Right atrium auricular region (tissue), 2 donors: ENCODE results near the gene OR2T12. TPM values are rescaled to one million over a fixed set of nuclear protein-coding genes. Genes with fewer than 3 reads are reported as not detected.

ENCODE experiments used
- DNase-seq: peaks from one replicate; pipeline ENCODE4 v3.0.0-alpha.2; 2019; ENCODE audit warnings: low spot score
- H3K27ac ChIP-seq, 2 donors: fragments of 200-600 bp; sonication (generic); 1 replicate in 1 of 2; 2 replicates in 1 of 2; pipeline ENCODE4 v1.5.1; 2016 to 2019
- H3K27me3 ChIP-seq, 2 donors: fragments of 200-600 bp; sonication (generic); one replicate each; pipeline versions ENCODE4 v1.5.1 to v1.6.0; 2017 to 2019
- H3K36me3 ChIP-seq: fragments of 200-600 bp; sonication (generic); one replicate; pipeline ENCODE4 v1.5.1; 2016
- H3K4me1 ChIP-seq, 2 donors: fragments of 200-600 bp; sonication (generic); one replicate each; pipeline versions ENCODE4 v1.5.1 to v1.6.0; 2017 to 2019
- H3K4me3 ChIP-seq, 2 donors: fragments of 200-600 bp; sonication (generic); 1 replicate in 1 of 2; 2 replicates in 1 of 2; pipeline ENCODE4 v1.5.1; 2017 to 2019; ENCODE audit warnings: mild to moderate bottlenecking in 1 of 2, moderate library complexity in 1 of 2
- H3K9me3 ChIP-seq, 2 donors: fragments of 200-600 bp; sonication (generic); one replicate each; pipeline ENCODE4 v1.5.1; 2019
- total RNA-seq, 2 donors: library from RNA; depleted of rRNA; stranded (reverse); fragments of >200 nt; gene quantifications; one replicate each; pipeline ENCODE4 v1.1.0, GENCODE V29; 2016
- TF ChIP-seq, protein P1 (sequence below), 2 donors: fragments of 200-600 bp; sonication (generic); IDR thresholded peaks; one replicate each; pipeline ENCODE4 v1.5.1; 2019; ENCODE audit warnings: antibody characterized with exemption in 2 of 2

Gene OR2T12
- total RNA-seq, 2 donors from 2014 or later: not detected

DNA sequence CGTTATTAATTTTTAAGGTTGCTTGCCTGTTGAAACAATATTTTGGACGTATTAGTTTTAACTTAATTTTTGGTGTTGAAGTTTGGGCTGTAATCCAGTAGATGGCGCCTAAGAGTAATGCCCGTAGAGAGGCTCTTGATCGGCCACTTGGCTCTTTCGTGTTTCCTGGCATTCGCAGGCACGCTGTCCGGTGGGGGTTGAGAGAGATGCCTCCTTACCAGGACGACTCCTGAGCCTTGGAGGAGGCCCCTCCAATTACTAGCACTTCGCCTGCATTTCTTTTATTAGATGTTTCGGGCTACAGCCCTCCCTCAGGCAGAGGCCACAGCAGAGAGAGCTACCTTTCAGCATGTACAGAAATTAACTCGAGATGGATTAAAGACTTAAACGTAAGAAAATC lies 60.0 kb downstream of the OR2T12 start:
- no peaks in the 10 kb centered on the region for H3K36me3 ChIP-seq
- H3K9me3 ChIP-seq: no peaks in the 10 kb centered on the region
- no peak overlapping the region for H3K27ac ChIP-seq
- H3K4me1 ChIP-seq: no peaks in the 10 kb centered on the region
- TF ChIP-seq, protein P1, sequence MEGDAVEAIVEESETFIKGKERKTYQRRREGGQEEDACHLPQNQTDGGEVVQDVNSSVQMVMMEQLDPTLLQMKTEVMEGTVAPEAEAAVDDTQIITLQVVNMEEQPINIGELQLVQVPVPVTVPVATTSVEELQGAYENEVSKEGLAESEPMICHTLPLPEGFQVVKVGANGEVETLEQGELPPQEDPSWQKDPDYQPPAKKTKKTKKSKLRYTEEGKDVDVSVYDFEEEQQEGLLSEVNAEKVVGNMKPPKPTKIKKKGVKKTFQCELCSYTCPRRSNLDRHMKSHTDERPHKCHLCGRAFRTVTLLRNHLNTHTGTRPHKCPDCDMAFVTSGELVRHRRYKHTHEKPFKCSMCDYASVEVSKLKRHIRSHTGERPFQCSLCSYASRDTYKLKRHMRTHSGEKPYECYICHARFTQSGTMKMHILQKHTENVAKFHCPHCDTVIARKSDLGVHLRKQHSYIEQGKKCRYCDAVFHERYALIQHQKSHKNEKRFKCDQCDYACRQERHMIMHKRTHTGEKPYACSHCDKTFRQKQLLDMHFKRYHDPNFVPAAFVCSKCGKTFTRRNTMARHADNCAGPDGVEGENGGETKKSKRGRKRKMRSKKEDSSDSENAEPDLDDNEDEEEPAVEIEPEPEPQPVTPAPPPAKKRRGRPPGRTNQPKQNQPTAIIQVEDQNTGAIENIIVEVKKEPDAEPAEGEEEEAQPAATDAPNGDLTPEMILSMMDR (IDR thresholded peaks at IDR 0.05): peak in 1 of 2 donors; percentile 53
- H3K4me3 ChIP-seq: no peak overlapping the region
- DNase-seq: no peak
- H3K27me3 ChIP-seq: no peaks in the 10 kb centered on the region

Other genes with a start within 250 kb of the OR2T12 start
- not detected for gene OR2L13, start 208.2 kb downstream of the OR2T12 start, total RNA-seq
- gene OR2M5, start 158.3 kb downstream of the OR2T12 start, total RNA-seq: not detected
- not detected for gene OR2M2, start 128.6 kb downstream of the OR2T12 start, total RNA-seq
- gene OR2M3, start 106.2 kb downstream of the OR2T12 start, total RNA-seq: not detected
- gene OR2M4, start 72.0 kb downstream of the OR2T12 start, total RNA-seq: not detected
- gene OR2T33, start 25.4 kb downstream of the OR2T12 start, total RNA-seq: not detected
- not detected for gene OR2M7, start 21.1 kb upstream of the OR2T12 start, total RNA-seq
- gene OR14C36, start 45.4 kb upstream of the OR2T12 start, total RNA-seq: not detected
- not detected for gene OR2T4, start 58.2 kb upstream of the OR2T12 start, total RNA-seq
- gene OR2T6, start 72.3 kb upstream of the OR2T12 start, total RNA-seq: not detected
- gene OR2T1, start 99.6 kb upstream of the OR2T12 start, total RNA-seq: not detected
- gene OR2T2, start 142.2 kb upstream of the OR2T12 start, total RNA-seq: not detected
- gene OR2T3, start 169.9 kb upstream of the OR2T12 start, total RNA-seq: not detected
- gene OR2T5, start 185.2 kb upstream of the OR2T12 start, total RNA-seq: not detected
- gene OR2G6, start 204.6 kb upstream of the OR2T12 start, total RNA-seq: not detected